Activated gamma-delta T cell (primary cell): ENCODE results near the gene RAPGEF1.
A peak's percentile ranks its signal among the peaks of the same experiment; 100 is the strongest.
"Not testable (repeated sequence)": the region's sequence is repeated elsewhere in the genome, so short reads cannot be mapped to it uniquely, and the experiment has no call there.

Experiments
- DNase-seq: peaks from one replicate; lab custom pipeline; 2025; lab: John Stamatoyannopoulos, UW

Gene RAPGEF1

GRCh38 chr9:131670247-131671132 lies 69.4 kb downstream of the RAPGEF1 start:
- no peak for DNase-seq

- DNase-seq = no peak
Observed at GRCh38 chr9:131669269-131670157, 70.4 kb downstream of the RAPGEF1 start.

GRCh38 chr9:131668439-131669268 lies 71.2 kb downstream of the RAPGEF1 start:
- DNase-seq = peak; percentile 46

- no peak for DNase-seq
Observed at GRCh38 chr9:131668057-131668438, 71.8 kb downstream of the RAPGEF1 start.

- DNase-seq = no peak
Observed at GRCh38 chr9:131667576-131667975, 72.3 kb downstream of the RAPGEF1 start.

GRCh38 chr9:131666774-131667173 lies 73.1 kb downstream of the RAPGEF1 start:
- DNase-seq = no peak

GRCh38 chr9:131666029-131666428 lies 73.8 kb downstream of the RAPGEF1 start:
- DNase-seq = no peak

- no peak for DNase-seq
Observed at GRCh38 chr9:131663288-131663687, 76.6 kb downstream of the RAPGEF1 start.

- not testable (repeated sequence) for DNase-seq
Observed at GRCh38 chr9:131662289-131662621, 77.6 kb downstream of the RAPGEF1 start.

GRCh38 chr9:131661568-131662288 lies 78.1 kb downstream of the RAPGEF1 start:
- peak; percentile 37 for DNase-seq

GRCh38 chr9:131660466-131661405 lies 79.1 kb downstream of the RAPGEF1 start:
- no peak for DNase-seq

- no peak for DNase-seq
Observed at GRCh38 chr9:131658377-131659129, 81.3 kb downstream of the RAPGEF1 start.

- no peak for DNase-seq
Observed at GRCh38 chr9:131657940-131658339, 81.9 kb downstream of the RAPGEF1 start.

- DNase-seq = no peak
Observed at GRCh38 chr9:131657456-131657855, 82.4 kb downstream of the RAPGEF1 start.

- no peak for DNase-seq
Observed at GRCh38 chr9:131657037-131657377, 82.9 kb downstream of the RAPGEF1 start.

GRCh38 chr9:131656356-131657036 lies 83.4 kb downstream of the RAPGEF1 start:
- DNase-seq = peak; percentile 41

- not testable (repeated sequence) for DNase-seq
Observed at GRCh38 chr9:131654369-131654768, 85.5 kb downstream of the RAPGEF1 start.

GRCh38 chr9:131651599-131651998 lies 88.3 kb downstream of the RAPGEF1 start:
- no peak for DNase-seq

GRCh38 chr9:131651160-131651559 lies 88.7 kb downstream of the RAPGEF1 start:
- no peak for DNase-seq
